Glutamatergic neuron (in vitro differentiated cells): Measurements from ENCODE around the gene SARM1. TPM values are rescaled to one million over a fixed set of nuclear protein-coding genes. Genes with fewer than 3 reads are reported as not detected.

Experiments used
- DNase-seq: peaks from one replicate; pipeline ENCODE4 v3.0.0; 2022
- H3K27ac Mint-ChIP-seq: one replicate; pipeline ENCODE4 v1.8.0; 2020; ENCODE audit warnings: mild to moderate bottlenecking, mixed read lengths, inconsistent platforms; ENCODE audit not compliant: unreplicated experiment
- H3K27me3 Mint-ChIP-seq: one replicate; pipeline ENCODE4 v1.8.0; 2020; ENCODE audit warnings: mild to moderate bottlenecking, moderate library complexity, mixed read lengths, inconsistent platforms; ENCODE audit not compliant: unreplicated experiment
- H3K36me3 Mint-ChIP-seq: one replicate; pipeline ENCODE4 v1.8.0; 2020; ENCODE audit warnings: mild to moderate bottlenecking, mixed read lengths, inconsistent platforms; ENCODE audit not compliant: unreplicated experiment
- H3K4me1 Mint-ChIP-seq: one replicate; pipeline ENCODE4 v1.8.0; 2020; ENCODE audit warnings: mild to moderate bottlenecking, low read depth, mixed read lengths, inconsistent platforms; ENCODE audit not compliant: unreplicated experiment
- H3K4me3 Mint-ChIP-seq: one replicate; pipeline ENCODE4 v1.8.0; 2020; ENCODE audit warnings: mild to moderate bottlenecking, mixed read lengths, inconsistent platforms; ENCODE audit not compliant: unreplicated experiment
- H3K9me3 Mint-ChIP-seq: one replicate; pipeline ENCODE4 v1.8.0; 2020; ENCODE audit warnings: mild to moderate bottlenecking, moderate library complexity, mixed read lengths, inconsistent platforms; ENCODE audit not compliant: unreplicated experiment
- total RNA-seq: library from RNA; stranded (reverse); fragmentation: NEBNext Ultra II Directional; extraction: Animal tissue kit (Norgen Biotek cat#: 25700); gene quantifications from one replicate; pipeline ENCODE4 v1.2.1, GENCODE V29; 2021; ENCODE audit not compliant: unreplicated experiment
- TF ChIP-seq, protein P1 (sequence below): fragments of 200-600 bp; sonication (generic); IDR thresholded peaks from one replicate; pipeline ENCODE4 v1.5.0; 2021; ENCODE audit not compliant: partially characterized antibody, unreplicated experiment

The SARM1 gene
- total RNA-seq, 1 donor from 2014 or later, result 100 TPM

DNA sequence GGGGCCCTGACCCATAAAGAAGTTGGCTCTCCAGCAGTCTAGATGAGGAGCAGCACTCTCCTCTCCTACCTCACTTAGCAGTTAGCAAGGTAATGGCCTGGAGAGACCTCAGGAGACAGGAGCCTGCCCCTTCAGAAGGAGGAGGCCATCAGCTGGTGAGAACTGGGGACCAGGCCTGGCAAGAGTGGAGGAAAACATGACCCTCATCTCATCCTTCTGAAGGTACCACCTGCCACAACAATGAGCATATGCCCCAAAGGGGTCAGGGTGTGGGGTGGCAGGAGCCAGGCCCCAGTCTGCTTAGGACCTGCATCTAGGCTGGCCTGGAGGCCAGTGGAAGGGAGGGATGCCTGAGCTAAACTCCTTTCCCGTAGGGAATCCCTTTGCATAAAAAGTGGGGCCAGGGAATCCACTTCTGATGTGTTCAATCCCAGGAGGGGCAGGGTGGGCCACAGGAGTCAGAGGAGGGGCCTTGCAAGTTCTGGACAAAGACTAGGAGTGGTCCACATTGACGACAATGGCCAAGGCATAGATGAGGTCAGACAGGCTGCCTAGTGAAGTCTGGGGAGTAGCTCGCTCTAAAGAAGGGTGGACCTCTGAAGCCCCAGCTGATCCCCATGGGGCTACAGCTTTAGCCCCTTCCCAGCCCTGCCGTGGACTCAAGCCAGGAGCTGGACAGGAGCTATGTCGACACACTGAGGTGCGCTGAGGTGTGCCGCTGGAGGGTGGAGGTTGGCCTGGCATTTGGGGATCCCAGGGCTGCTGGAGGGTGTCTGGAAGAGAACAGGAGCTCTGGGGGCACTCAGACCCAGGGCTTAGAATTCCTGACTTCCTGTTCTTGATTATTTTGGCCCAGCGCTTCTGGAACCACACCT, 7.5 kb upstream of the SARM1 start:
- Mint-ChIP-seq H3K9me3 (no peaks in the 10 kb centered on the region), H3K4me1 (no peaks in the 10 kb centered on the region), H3K4me3 (no peak overlapping the region), H3K27me3 (peaks cover 3% of the 10 kb centered on the region), H3K36me3 (no peaks in the 10 kb centered on the region), H3K27ac (no peak overlapping the region)
- TF ChIP-seq, protein P1, sequence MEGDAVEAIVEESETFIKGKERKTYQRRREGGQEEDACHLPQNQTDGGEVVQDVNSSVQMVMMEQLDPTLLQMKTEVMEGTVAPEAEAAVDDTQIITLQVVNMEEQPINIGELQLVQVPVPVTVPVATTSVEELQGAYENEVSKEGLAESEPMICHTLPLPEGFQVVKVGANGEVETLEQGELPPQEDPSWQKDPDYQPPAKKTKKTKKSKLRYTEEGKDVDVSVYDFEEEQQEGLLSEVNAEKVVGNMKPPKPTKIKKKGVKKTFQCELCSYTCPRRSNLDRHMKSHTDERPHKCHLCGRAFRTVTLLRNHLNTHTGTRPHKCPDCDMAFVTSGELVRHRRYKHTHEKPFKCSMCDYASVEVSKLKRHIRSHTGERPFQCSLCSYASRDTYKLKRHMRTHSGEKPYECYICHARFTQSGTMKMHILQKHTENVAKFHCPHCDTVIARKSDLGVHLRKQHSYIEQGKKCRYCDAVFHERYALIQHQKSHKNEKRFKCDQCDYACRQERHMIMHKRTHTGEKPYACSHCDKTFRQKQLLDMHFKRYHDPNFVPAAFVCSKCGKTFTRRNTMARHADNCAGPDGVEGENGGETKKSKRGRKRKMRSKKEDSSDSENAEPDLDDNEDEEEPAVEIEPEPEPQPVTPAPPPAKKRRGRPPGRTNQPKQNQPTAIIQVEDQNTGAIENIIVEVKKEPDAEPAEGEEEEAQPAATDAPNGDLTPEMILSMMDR, result no peak
- DNase-seq, result no peak

DNA sequence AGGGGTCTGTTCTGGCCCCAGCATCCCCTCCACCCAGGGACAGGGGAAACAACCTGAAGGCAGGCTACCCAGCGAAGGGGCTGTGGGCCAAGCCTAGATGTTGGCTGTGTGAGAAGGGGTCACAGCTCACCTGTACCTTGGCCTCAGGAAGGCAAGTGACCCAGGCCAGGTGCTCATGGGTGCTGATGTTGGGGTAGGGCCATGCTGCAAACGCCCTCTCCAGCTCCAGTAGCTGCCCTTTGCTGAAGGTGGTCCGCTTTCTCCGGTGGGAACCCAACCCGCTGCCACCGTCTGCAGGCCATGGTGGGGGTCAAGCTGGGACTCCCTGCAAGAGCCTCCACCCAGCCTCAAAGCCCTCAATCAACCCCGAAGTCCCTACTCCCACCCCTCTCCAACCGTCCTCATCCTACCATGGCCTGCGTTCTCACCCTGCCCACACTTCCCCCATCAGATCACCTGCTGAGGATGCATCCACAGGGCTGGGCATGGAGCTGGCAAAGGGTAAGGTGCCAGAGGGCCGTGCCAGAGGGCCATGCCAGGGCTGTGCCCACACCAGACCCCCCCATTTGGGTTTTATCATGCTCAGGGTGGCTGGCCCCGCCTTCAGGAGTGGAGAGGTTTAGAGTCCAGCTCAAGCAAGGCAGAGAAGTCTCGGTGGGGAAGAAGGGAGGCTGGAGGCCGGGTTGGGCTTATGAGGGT, 6.7 kb upstream of the SARM1 start, which contains the start of gene SEBOX:
Gene SEBOX (minus strand): TSS at position 535 of the 699 bp plus-strand sequence. CDS start 48 bp downstream, at position 487.
- H3K9me3 Mint-ChIP-seq, result no peaks in the 10 kb centered on the region
- H3K4me3 Mint-ChIP-seq, result no peak within 1 kb of the TSS
- peak within 1 kb of the TSS; percentile 59 for H3K27ac Mint-ChIP-seq
- no peaks in the 10 kb centered on the region for H3K4me1 Mint-ChIP-seq
- no peak for DNase-seq
- H3K36me3 Mint-ChIP-seq, result no peaks in the 10 kb centered on the region
- peaks cover 4% of the 10 kb centered on the region for H3K27me3 Mint-ChIP-seq
- TF ChIP-seq, protein P1, result no peak

DNA sequence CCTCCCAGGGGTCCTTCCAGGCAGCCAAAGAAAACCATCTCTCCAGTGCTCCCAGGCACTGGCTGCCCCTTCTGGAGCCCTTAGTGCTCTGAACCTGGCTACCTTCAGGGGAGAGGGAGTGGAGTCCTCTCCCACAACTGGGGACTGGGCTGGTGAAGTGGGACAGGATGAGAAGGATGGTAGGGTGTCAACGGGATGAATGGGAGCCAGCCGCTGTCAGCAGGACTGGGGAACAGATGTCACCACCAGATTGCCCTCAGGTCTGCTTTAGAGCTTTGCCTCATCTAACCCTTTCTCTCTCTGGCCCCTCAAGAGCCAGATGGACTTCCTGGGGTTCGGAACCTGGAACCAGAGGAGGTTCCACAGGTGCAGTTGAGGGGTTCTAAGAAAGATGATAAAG, 6.0 kb upstream of the SARM1 start:
- Mint-ChIP-seq H3K27me3 (peaks cover 9% of the 10 kb centered on the region), H3K4me1 (peaks cover 4% of the 10 kb centered on the region), H3K4me3 (no peak overlapping the region), H3K9me3 (peaks cover 2% of the 10 kb centered on the region), H3K36me3 (no peaks in the 10 kb centered on the region), H3K27ac (peak overlapping the region; percentile 59)
- DNase-seq, result no peak
- TF ChIP-seq, protein P1, result no peak

DNA sequence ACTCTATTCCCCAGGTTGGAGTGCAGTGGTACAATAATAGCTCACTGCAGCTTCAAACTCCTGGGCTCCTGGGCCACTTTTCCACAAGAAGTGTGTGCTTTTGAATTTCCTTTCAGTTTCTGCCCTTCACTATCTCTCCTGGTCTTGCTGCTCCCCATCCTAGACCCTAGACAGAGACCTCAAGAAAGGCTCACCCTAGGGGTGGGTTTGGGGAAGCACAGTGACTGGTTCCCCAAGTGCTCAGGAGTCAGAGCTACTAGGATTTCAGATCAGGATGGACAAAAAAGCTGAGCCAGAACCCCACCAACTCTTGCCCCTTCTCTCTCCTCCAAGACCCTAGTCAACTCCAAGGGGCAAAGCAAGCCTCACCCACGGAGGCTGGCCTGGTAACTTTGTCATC, 4.9 kb upstream of the SARM1 start:
- TF ChIP-seq, protein P1, result no peak
- no peak overlapping the region for H3K4me3 Mint-ChIP-seq

More for the DNA sequence above, 4.9 kb upstream of the SARM1 start:
- H3K27me3 Mint-ChIP-seq, result peaks cover 14% of the 10 kb centered on the region
- DNase-seq, result no peak
- H3K9me3 Mint-ChIP-seq, result peaks cover 8% of the 10 kb centered on the region
- H3K27ac Mint-ChIP-seq, result no peak overlapping the region
- no peaks in the 10 kb centered on the region for H3K36me3 Mint-ChIP-seq
- H3K4me1 Mint-ChIP-seq, result peaks cover 10% of the 10 kb centered on the region
